HK-2 (cell line): ENCODE measurements around the gene COLEC11.

ENCODE experiments used
- DNase-seq: peaks from one replicate; pipeline ENCODE4 v3.0.0-alpha.2; 2018; ENCODE audit not compliant: unreplicated experiment

Gene COLEC11

GRCh38 chr2:3675687-3676086 is 80.8 kb downstream of the COLEC11 start:
- no peak for DNase-seq

DNA sequence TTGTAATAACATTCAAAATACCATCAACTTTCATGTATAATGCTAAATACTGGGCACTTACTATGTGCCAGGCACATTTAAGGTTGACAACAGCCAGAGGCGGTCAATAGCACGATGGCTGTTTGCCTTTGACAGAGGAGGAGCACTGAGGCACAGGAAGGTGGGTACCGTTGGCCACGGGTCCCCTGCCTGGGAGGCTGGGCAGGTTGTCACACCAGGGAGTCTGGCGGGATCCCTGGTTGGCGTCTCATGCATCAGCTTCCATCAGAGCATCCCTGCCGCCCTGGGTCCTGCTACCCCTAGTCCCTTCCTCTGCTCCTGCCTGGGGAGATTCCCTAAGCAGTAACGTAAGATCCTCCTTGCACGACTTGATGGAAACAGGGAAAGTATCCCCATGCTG is 82.5 kb downstream of the COLEC11 start:
- no peak for DNase-seq

DNA sequence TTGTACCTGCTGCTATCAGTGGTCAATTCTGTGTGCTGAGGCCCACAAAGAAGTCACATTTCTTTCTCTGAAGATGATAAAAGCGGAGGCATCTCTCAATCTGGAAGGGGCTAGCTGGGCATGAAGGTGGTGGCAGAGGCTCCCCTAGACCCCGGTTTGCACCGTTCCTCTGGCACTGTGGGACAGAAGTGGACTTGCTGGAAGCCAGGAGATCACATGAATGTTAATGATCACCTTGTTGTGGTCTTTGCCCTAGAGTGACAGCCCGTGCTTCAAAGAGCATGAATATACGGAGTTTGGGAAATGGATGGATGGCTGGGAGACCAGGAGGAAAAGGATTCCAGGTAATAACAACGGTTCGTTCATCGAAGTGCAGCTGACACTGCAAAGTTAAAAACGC is 83.3 kb downstream of the COLEC11 start:
- no peak for DNase-seq

DNA sequence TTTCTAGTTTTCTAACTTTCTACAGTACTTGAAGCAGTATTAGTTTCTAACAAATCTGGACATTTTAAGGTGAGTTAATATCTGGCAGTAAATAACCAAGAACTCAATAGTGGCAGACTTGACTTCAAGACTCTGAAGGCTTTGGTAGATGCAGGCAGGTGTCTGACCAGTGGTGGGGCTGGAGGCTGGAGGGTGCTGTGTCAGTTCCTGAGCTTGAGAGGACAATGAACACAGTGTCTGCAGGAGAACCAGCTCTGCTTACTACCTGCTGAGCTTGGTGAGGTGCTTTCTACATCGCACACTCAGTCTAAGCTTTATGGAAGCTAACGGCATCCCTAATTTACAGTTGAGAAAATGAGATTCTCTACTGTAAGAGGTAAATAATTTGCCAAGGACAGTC is 84.3 kb downstream of the COLEC11 start:
- no peak for DNase-seq

DNA sequence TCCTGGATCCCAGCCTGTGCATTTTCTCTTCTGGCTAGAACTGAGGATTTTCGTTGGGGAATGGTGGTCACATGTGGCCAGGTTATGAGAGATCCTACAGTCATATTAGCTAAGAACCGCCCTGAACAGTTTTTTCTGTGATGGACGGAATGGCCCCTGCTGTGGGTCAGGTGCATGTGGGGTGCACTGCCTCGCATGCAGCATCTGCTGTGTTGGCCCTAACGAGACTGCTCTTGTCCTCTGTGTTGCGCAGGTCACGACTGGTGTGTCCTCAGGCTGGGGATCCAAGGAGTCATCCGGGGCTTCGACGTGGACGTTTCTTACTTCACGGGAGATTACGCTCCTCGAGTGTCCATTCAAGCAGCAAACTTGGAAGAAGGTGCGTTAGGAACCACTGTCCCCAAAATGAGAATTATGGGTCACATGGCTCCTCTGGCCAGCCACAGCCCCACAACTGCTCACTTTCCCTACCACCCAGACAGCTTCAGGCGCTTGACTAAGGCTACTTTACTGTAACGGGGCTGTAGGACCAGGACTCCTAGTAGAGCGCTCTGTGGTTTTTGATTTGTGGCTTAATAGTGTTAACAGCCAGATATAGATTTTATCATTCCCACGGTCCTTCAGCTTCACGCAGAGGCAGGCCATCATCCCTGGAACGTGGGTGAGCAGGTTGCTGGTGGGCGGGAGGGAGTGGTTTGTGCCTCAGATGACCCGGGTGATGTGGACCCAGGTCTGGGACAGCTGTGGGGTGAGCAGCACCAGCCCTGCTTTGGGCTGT is 84.9 kb downstream of the COLEC11 start:
- no peak for DNase-seq

- no peak for DNase-seq
These were observed 85.8 kb downstream of the COLEC11 start for GRCh38 chr2:3680548-3681345.

- no peak for DNase-seq
These were observed 86.7 kb downstream of the COLEC11 start for GRCh38 chr2:3681625-3682024.

- DNase-seq = no peak
These were observed 87.9 kb downstream of the COLEC11 start for GRCh38 chr2:3682811-3683210.

- no peak for DNase-seq
These were observed 89.0 kb downstream of the COLEC11 start for GRCh38 chr2:3683748-3684454.

GRCh38 chr2:3689998-3690748 is 95.3 kb downstream of the COLEC11 start:
- DNase-seq = no peak

DNA sequence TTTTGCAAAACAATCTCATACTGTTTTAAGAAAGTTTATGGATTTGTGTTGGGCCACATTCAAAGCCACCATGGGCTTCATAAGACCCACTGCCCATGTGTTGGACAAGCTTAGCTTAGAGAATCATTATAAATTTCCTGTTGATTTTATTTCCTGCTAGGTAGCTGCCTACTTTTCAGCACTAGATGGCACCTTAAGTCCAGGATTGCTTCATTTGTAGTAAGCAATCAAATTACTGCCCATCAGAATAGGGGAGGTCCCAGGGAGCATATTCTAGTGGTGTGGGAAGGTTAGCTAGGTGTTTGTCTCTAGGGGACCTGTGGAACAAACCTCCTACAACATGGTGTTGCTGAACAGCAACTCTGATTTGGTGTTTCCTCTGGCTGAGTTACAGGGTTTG is 97.5 kb downstream of the COLEC11 start:
- DNase-seq = no peak
